ENCODE measurements around the gene MIF. TPM values are rescaled to one million over a fixed set of nuclear protein-coding genes. Genes with fewer than 3 reads are reported as not detected.

MIF gene
- total and polyA plus RNA-seq, 2 of the 4 experiments (the other 2 are of a cell fraction): 123 to 530 TPM

DNA sequence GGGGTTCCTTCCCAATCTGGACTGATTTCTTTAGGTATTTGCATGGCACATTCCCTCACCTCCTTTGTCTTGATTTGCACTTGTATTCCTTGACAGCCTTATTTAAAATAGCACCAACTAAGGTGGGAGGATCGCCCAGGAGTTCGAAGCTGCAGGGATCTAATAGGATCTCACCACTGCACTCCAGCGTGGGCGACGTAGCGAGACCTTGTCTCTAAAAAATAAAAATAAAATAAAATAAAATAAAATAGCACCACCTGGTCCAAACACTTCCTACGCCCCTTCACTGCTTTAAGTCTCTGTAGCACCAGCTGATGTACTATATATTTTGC lies 35.7 kb upstream of the MIF start (continued):
- no peak for TF ChIP-seq RCOR1 (IDR thresholded peaks at IDR 0.05; ENCODE audit: insufficient replicate concordance, low read length)
- TF ChIP-seq POLR2A (IDR thresholded peaks at IDR 0.05; ENCODE audit: low read depth, low read length): no peak
- no peak for TF ChIP-seq CHD1 (IDR thresholded peaks at IDR 0.05; ENCODE audit: low read depth, low read length)
- no peak for TF ChIP-seq FOS (IDR thresholded peaks at IDR 0.05; ENCODE audit: low read depth, low read length)
- no peak for TF ChIP-seq MXI1 (IDR thresholded peaks at IDR 0.05; ENCODE audit: borderline replicate concordance, low read depth, low read length)
- TF ChIP-seq SMC3 (IDR thresholded peaks at IDR 0.05; ENCODE audit: low read depth, low read length): no peak
- TF ChIP-seq MAFK (IDR thresholded peaks at IDR 0.05; ENCODE audit: low read depth, low read length): no peak

GRCh38 chr22:23859201-23859600 lies 35.0 kb upstream of the MIF start:
- H3K14ac ChIP-seq (replicated peaks; ENCODE audit: low read depth, low read length): no peak overlapping the region
- H4K5ac ChIP-seq (ENCODE audit: low read depth, low read length): no peak overlapping the region
- no peak overlapping the region for H4K8ac ChIP-seq (ENCODE audit: low read depth in 2 of 2, low read length in 2 of 2)
- no peak overlapping the region for H2BK5ac ChIP-seq (ENCODE audit: low read depth, low read length, poor library complexity, severe bottlenecking)
- DNase-seq (no peak), ATAC-seq (ENCODE audit: low read depth) (no peak)
- intact Hi-C loops (cut with micrococcal nuclease): no loop called here
- TF ChIP-seq NFE2L2 (IDR thresholded peaks at IDR 0.05; ENCODE audit: low read depth, low read length) (no peak), RCOR1 (IDR thresholded peaks at IDR 0.05; ENCODE audit: insufficient replicate concordance, low read length) (no peak), CHD1 (IDR thresholded peaks at IDR 0.05; ENCODE audit: low read depth, low read length) (no peak), MXI1 (IDR thresholded peaks at IDR 0.05; ENCODE audit: borderline replicate concordance, low read depth, low read length) (no peak), RFX5 (IDR thresholded peaks at IDR 0.05; ENCODE audit: low read depth, low read length) (no peak), RAD21 (IDR thresholded peaks at IDR 0.05; ENCODE audit: low read length) (no peak), FOS (IDR thresholded peaks at IDR 0.05; ENCODE audit: low read depth, low read length) (no peak), CEBPB (IDR thresholded peaks at IDR 0.05; ENCODE audit: low read depth, low read length) (no peak), MAFK (IDR thresholded peaks at IDR 0.05; ENCODE audit: low read depth, low read length) (no peak), POLR2A (IDR thresholded peaks at IDR 0.05; ENCODE audit: low read depth, low read length) (no peak), BHLHE40 (IDR thresholded peaks at IDR 0.05; ENCODE audit: low read depth, low read length) (no peak), MAZ (IDR thresholded peaks at IDR 0.05; ENCODE audit: borderline replicate concordance, low read depth, low read length) (no peak)
- H3K4me2 ChIP-seq (ENCODE audit: low read depth, low read length): no peak overlapping the region
- no peak overlapping the region for H3K18ac ChIP-seq (ENCODE audit: low read depth, low read length)
- no peak overlapping the region for H3K4me3 ChIP-seq (ENCODE audit: insufficient read depth, low read depth, low read length)
- no peak overlapping the region for H3K23ac ChIP-seq (ENCODE audit: low read depth, low read length)
- H3K9me1 ChIP-seq (ENCODE audit: insufficient read depth, low read length): no peaks in the 10 kb centered on the region
- no peak overlapping the region for H3K27ac ChIP-seq (ENCODE audit: insufficient read depth, low read length)
- dilution Hi-C loops (cut with HindIII; ENCODE audit: low sequenced_read_pairs, unreplicated experiment): no loop called here
- no TSS peak for BruUV-seq (replicated peaks)
- ChIA-PET CTCF (interaction anchor here (0.6 to 1.6 kb wide), 4 partner anchors 8 to 35 kb away, joined by 4 to 5 read pairs (median 4); partner anchors contain the start of gene MIF), POLR2A (ENCODE audit: unreplicated experiment) (no interaction called here)
- H4K91ac ChIP-seq (ENCODE audit: insufficient read depth, low read depth, low read length): no peak overlapping the region
- H3K9ac ChIP-seq (ENCODE audit: low read depth, low read length): no peak overlapping the region
- no peaks in the 10 kb centered on the region for H3K27me3 ChIP-seq (ENCODE audit: control insufficient read depth, insufficient read depth, low read length)
- H2AK5ac ChIP-seq (ENCODE audit: low read depth, low read length): no peak overlapping the region
- peaks cover 10% of the 10 kb centered on the region for H3K4me1 ChIP-seq (ENCODE audit: control insufficient read depth, insufficient read depth, low read length)
- WGBS, 2 experiments (ENCODE audit: extremely low coverage in 2 of 2, insufficient read length in 1 of 2): no CpG with 5 or more reads among the region's 4 CpGs
- H3K56ac ChIP-seq (ENCODE audit: extremely low read depth, insufficient read depth, low read length): no peak overlapping the region
- H4K20me1 ChIP-seq (ENCODE audit: insufficient read depth, low read length): no peaks in the 10 kb centered on the region
- in situ Hi-C loops (cut with MboI; ENCODE audit: low sequenced_read_pairs): loop anchor here (10.0 kb wide), 1 partner anchor 234 kb away; no protein-coding TSS in a partner anchor
- H2BK120ac ChIP-seq (ENCODE audit: low read depth, low read length): no peak overlapping the region
- no peaks in the 10 kb centered on the region for H3K36me3 ChIP-seq (ENCODE audit: control insufficient read depth, insufficient read depth, low read length)
- peak overlapping the region; percentile 81 for H2AK9ac ChIP-seq (replicated peaks; ENCODE audit: low read depth, low read length, poor library complexity)
- H2AFZ ChIP-seq (replicated peaks; ENCODE audit: low read length, poor library complexity): peak overlapping the region; percentile 62
- no peak overlapping the region for H3K4ac ChIP-seq (ENCODE audit: low read depth, low read length)
- no peaks in the 10 kb centered on the region for H3K9me3 ChIP-seq (ENCODE audit: control insufficient read depth, insufficient read depth, low read length)
- H2BK20ac ChIP-seq (ENCODE audit: low read depth, low read length): no peak overlapping the region
- peaks cover 0 to 16% of the 10 kb centered on the region in 2 experiments; a peak in 1 of 4 replicates for H3K79me1 ChIP-seq (ENCODE audit: low read depth in 1 of 2, low read length in 2 of 2)
- H2BK15ac ChIP-seq (ENCODE audit: low read depth, low read length): no peak overlapping the region
